GM12874 (cell line): ENCODE data around the gene ANKIB1.

ENCODE experiments used
- CTCF ChIP-seq: IDR thresholded peaks from 2 replicates; pipeline ENCODE4 v1.5.1; 2011; ENCODE audit warnings: low read depth, mild to moderate bottlenecking, control low read depth, low read length, moderate library complexity; ENCODE audit not compliant: insufficient read depth

The ANKIB1 gene

DNA sequence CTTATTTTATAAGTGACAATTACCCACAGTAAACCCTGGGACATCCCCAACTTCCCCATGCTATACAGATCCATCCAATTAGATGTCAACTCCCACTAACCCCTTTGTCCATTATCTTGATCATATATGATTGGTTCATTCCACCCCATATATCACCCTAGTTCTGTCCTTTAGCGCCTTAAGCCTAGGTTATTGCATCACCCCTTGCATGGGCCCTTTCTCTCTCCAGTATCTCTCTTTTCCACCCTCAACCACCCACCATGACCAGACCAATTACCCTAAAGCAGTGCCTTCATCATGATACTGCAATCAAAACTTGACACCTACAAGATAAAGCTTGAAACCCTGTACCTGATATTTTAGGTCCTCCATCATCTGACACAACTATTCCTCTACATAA is 163.6 kb downstream of the ANKIB1 start:
- TF ChIP-seq CTCF = no peak

GRCh38 chr7:92412745-92413144 is 167.0 kb downstream of the ANKIB1 start:
- no peak for TF ChIP-seq CTCF

DNA sequence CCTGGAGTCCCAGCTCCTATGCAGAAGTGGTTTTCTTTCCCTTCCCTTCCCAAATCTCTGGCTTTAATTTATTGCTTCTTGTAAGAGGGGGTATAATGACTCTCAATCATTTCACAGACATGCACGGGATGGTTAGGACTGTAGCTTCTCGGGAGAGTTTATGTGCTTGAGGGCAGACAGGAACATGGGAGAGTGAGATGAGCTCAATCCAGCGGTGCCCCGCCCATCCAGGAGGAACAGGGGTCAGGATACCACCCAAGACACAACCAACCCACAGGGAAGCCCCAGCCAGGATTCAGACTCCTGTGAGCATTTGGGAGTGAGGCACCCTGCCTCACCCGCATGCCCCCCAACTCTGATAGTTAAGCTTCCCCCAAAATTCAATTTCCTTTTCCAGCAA is 167.8 kb downstream of the ANKIB1 start:
- no peak for TF ChIP-seq CTCF

DNA sequence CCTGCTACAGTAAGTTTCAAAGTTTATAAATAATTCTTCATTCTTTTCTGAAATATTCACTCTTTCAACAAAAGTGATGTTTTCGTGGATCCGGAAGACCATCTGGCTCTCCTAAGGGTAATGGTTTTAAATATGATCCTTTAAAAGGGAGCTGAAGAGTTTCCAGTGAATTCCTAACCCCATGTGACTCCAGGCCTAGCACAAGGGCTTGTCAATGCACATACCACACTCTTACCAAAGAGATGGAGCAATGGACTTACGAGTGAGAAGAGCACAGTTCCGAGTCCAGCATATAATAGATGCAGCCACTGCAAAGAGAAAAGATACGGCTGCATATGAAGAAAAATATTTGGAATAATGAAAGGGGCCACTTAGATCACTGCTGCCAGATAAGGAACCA is 169.5 kb downstream of the ANKIB1 start:
- no peak for TF ChIP-seq CTCF

- TF ChIP-seq CTCF = no peak
Observed at GRCh38 chr7:92417913-92418312, 172.1 kb downstream of the ANKIB1 start.

- no peak for TF ChIP-seq CTCF
Observed at GRCh38 chr7:92421676-92422435, 176.1 kb downstream of the ANKIB1 start.

- no peak for TF ChIP-seq CTCF
Observed at GRCh38 chr7:92422926-92423325, 177.2 kb downstream of the ANKIB1 start.
